Stomach (tissue), 4 donors: ENCODE results near the gene LPIN3.

Experiments
- EP300 ChIP-seq: sonication (generic); formaldehyde crosslinking; IDR thresholded peaks from one replicate; pipeline ENCODE4 v1.6.1; 2017; ENCODE audit warnings: antibody characterized with exemption
- POLR2AphosphoS5 ChIP-seq, 3 donors: sonication (generic); formaldehyde crosslinking; IDR thresholded peaks; one replicate each; pipeline ENCODE4 v1.6.1; 2016; ENCODE audit warnings: antibody characterized with exemption in 3 of 3
- TF ChIP-seq, protein P1 (sequence below), 7 experiments: fragments of 450-650 bp in 4 of 7; fragments of 200-600 bp in 3 of 7; sonication (generic) in 3 of 7; IDR thresholded peaks; one replicate each; pipeline ENCODE4 v1.5.1; 2016 to 2019; ENCODE audit warnings: antibody characterized with exemption in 7 of 7, control low read depth in 2 of 7, mild to moderate bottlenecking in 1 of 7

GRCh38 chr20:41392871-41393704 lies 52.5 kb downstream of the LPIN3 start:
- TF ChIP-seq POLR2AphosphoS5 (IDR thresholded peaks at IDR 0.05) (peak in 1 of 3 donors; percentile 6), EP300 (no peak)
- TF ChIP-seq, protein P1, sequence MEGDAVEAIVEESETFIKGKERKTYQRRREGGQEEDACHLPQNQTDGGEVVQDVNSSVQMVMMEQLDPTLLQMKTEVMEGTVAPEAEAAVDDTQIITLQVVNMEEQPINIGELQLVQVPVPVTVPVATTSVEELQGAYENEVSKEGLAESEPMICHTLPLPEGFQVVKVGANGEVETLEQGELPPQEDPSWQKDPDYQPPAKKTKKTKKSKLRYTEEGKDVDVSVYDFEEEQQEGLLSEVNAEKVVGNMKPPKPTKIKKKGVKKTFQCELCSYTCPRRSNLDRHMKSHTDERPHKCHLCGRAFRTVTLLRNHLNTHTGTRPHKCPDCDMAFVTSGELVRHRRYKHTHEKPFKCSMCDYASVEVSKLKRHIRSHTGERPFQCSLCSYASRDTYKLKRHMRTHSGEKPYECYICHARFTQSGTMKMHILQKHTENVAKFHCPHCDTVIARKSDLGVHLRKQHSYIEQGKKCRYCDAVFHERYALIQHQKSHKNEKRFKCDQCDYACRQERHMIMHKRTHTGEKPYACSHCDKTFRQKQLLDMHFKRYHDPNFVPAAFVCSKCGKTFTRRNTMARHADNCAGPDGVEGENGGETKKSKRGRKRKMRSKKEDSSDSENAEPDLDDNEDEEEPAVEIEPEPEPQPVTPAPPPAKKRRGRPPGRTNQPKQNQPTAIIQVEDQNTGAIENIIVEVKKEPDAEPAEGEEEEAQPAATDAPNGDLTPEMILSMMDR (IDR thresholded peaks at IDR 0.05) = no peak
